GM12874 (cell line): Measurements from ENCODE around the gene TXN2.

ENCODE experiments used
- CTCF ChIP-seq: IDR thresholded peaks from 2 replicates; pipeline ENCODE4 v1.5.1; 2011; ENCODE audit warnings: low read depth, mild to moderate bottlenecking, control low read depth, low read length, moderate library complexity; ENCODE audit not compliant: insufficient read depth

The TXN2 gene

DNA sequence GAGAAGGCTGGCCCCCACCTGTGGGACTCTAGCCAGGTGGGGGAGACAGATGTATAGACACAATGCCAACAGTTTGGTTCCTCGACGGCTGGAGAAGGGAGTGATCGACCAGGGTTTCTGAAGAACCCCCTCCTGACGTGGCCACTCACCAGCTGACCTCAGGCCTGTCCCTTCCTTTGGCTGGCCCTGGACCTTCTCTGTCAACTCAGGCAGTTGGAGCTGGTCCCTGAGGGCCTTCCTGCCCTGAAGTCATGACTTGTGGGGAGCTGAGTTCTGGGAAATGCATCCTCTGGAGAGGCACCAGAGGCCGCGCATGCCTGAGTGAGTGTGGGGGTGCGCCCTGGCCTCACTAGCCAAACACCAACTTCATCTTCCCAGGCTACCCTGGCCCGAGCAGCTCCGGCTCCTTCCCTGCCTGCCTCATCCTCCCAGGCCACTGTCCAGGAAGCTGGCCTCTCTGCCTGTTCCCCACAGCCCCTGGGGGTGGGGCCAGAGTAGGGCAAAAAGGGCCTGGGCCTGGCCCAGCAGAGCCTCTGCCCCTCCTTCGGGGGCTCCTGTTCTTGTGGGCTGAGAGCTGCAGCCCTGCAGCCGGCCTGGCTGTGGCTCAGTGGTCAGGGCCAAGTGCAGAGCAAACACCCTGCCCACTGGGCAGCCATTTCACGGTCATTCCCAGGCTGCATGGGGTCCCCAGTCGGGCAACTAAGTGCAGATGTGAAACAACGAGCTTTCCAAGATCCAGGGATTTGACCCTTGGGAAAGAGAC lies 23.6 kb downstream of the TXN2 start:
- no peak for TF ChIP-seq CTCF

DNA sequence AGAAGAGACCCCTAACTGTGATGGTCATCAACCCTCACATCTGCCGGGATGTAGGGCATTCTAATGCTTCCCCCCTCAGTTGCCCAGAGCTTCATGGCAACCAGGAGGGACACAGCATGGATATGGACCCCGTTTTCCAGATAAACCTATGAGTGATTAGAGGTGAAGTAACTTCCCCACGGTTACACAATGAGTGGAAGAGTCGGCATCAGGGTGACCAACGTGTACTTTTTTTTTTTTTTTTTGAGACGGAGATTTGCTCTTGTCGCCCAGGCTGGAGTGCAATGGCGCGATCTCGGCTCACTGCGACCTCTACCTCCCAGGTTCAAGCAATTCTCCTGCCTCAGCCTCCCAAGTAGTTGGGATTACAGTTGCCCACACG lies 25.0 kb downstream of the TXN2 start:
- TF ChIP-seq CTCF: no peak

DNA sequence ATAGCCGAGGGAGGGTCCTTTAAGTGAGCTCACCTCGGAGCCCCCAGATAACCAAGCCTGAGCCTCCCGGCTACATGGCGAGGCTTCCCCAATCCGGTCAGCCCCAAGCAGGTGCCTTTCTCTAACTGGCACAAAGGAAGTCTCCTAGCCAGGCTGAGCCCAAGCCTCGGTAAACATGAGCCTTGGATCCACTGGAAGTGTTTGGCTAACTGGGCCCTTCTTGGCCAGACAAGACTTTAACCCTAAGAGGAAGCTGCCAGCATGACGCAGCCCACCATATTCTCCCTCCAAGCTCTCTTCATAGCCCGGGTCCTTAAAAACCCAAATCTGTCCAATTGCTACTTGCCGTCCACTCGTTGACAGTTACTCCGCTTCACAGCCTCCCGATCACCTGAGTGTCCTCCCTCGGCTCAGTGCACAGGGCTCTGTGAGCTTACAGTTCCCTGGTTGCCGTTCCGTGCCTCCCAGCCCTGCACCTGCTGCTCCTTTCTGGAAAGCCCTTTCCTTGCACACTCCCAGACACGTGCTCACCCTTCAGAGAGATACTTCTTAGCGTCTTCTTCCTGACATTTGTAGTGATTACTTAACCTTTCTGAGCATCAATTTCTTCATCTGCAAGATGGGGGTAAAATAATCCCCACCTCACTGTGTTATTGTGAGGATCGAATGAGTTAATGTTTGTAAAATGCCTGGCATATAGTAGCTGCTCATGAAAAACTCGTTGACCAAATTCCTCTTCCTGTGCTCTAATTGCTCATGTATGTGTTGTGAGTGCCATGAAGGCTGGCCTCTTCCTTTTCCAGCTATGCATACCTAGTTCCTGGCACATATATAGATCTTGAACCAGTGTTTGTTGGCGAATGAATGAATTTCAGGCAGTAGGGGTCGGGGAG lies 25.6 kb downstream of the TXN2 start:
- no peak for TF ChIP-seq CTCF

GRCh38 chr22:36454916-36455570 lies 26.4 kb downstream of the TXN2 start:
- TF ChIP-seq CTCF: peak; percentile 10; the same call in 1 of the 2 replicates

GRCh38 chr22:36453855-36454378 lies 27.5 kb downstream of the TXN2 start:
- TF ChIP-seq CTCF: no peak

DNA sequence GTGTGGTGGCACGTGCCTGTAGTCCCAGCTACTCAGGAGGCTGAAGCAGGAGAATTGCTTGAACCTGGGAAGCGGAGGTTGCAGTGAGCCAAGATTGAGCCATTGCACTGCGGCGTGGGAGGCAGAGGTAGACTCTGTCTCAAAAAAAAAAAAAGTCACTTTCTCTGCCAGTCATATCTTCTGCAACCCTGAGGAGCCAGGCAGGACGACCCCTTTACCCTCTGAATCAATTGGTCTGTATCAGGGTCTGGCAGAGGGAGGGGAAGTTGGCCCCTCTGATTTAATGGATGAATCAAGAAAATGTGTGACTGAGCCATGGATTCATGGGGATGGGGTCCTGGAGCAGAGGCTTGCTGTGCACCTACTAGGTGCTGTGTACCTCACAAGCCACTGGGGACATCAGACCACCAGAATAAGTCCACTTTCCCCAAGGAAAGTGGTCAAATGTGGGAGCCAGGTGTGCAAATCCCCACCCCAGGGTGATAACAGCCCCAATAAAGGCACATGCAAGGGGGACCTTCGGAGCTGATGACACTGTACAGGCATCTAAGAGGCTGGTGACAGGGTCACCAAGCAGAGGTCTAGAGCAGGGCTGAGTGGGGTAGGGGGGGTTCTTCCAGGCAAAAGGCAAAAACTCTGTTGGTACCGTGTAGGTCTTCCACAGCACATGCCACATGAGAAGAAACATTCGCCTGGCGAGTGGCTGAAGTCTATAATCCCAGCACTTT lies 29.0 kb downstream of the TXN2 start:
- TF ChIP-seq CTCF: 0 out of 2 replicates have a peak, but pooled peaks have one; percentile 20
